Sigmoid colon (tissue), 7 donors: ENCODE data around the gene KRTAP1-1. TPM values are rescaled to one million over a fixed set of nuclear protein-coding genes. Genes with fewer than 3 reads are reported as not detected.
"Not testable (repeated sequence)": the region's sequence is repeated elsewhere in the genome, so short reads cannot be mapped to it uniquely, and the experiment has no call there.

Experiments
- DNase-seq: peaks from one replicate; pipeline ENCODE4 v3.0.0-alpha.2; 2019
- H3K27ac ChIP-seq, 4 donors: fragments of 200-600 bp; sonication (generic); one replicate each; pipeline ENCODE4 v1.5.1; 2016 to 2019; ENCODE audit warnings: mild to moderate bottlenecking in 1 of 4
- H3K27me3 ChIP-seq, 3 donors: fragments of 200-600 bp; sonication (generic); one replicate each; pipeline ENCODE4 v1.5.1; 2019; ENCODE audit warnings: mild to moderate bottlenecking in 1 of 3
- H3K36me3 ChIP-seq, 4 donors: fragments of 200-600 bp; sonication (generic); one replicate each; pipeline ENCODE4 v1.5.1; 2016 to 2019
- H3K4me1 ChIP-seq, 4 donors: fragments of 200-600 bp; sonication (generic); one replicate each; pipeline ENCODE4 v1.5.1; 2017 to 2019
- H3K4me3 ChIP-seq, 4 donors: fragments of 200-600 bp; sonication (generic); one replicate each; pipeline ENCODE4 v1.5.1; 2017 to 2019; ENCODE audit warnings: mild to moderate bottlenecking in 2 of 4, moderate library complexity in 1 of 4
- H3K9me3 ChIP-seq, 4 donors: fragments of 200-600 bp in 3 of 4; sonication (generic) in 3 of 4; one replicate each; pipeline versions ENCODE4 v1.5.1 to v1.6.1; 2013 to 2019
- CTCF ChIP-seq, 4 experiments: fragments of 450-650 bp in 3 of 4; fragments of 200-600 bp in 1 of 4; IDR thresholded peaks; one replicate each; pipeline ENCODE4 v1.5.1; 2016 to 2019; ENCODE audit warnings: antibody characterized with exemption in 4 of 4, mild to moderate bottlenecking in 3 of 4, moderate library complexity in 2 of 4
- EP300 ChIP-seq, 4 donors: sonication (generic); formaldehyde crosslinking; IDR thresholded peaks; one replicate each; pipeline ENCODE4 v1.6.1; 2017; ENCODE audit warnings: antibody characterized with exemption in 4 of 4
- POLR2A ChIP-seq, 2 donors: fragments of 450-650 bp; IDR thresholded peaks; one replicate each; pipeline ENCODE4 v1.6.1; 2016; ENCODE audit warnings: antibody characterized with exemption in 2 of 2, mild to moderate bottlenecking in 2 of 2, moderate library complexity in 2 of 2
- POLR2AphosphoS5 ChIP-seq, 4 donors: sonication (generic); formaldehyde crosslinking; IDR thresholded peaks; one replicate each; pipeline ENCODE4 v1.6.1; 2017; ENCODE audit warnings: antibody characterized with exemption in 4 of 4
- WGBS, 2 donors: extraction: QIAGEN DNeasy Blood & Tissue Kit; methylation state at CpG; one replicate each; pipeline ENCODE4 v1.1.7; 2013; 5-methylcytosine and 5-hydroxymethylcytosine counted together
- intact Hi-C: fragments of 100-400 bp; cut with DNase I; formaldehyde crosslinking; loops from one replicate; pipeline ENCODE4 v1.15.1; 2023
- polyA plus RNA-seq, 3 donors: library from polyadenylated mRNA; stranded (reverse); fragments of 200-250 nt; gene quantifications; one replicate each; pipeline ENCODE4 v1.2.3, GENCODE V29; 2013
- total RNA-seq, 4 donors: library from RNA; depleted of rRNA; stranded (reverse); fragments of >200 nt; gene quantifications; one replicate each; pipeline ENCODE4 v1.1.0, GENCODE V29; 2016
- donor health status: healthy with polysubstance abuse.
- donor health status: Bipolar disorder and iron deficiency.
- donor health status: healthy.

KRTAP1-1 gene
- total and polyA plus RNA-seq, 7 donors: not detected

- Histone ChIP-seq H3K36me3 (no peaks in the 10 kb centered on the region), H3K4me3 (no peak overlapping the region), H3K4me1 (no peaks in the 10 kb centered on the region), H3K27me3 (no peaks in the 10 kb centered on the region), H3K9me3 (no peaks in the 10 kb centered on the region), H3K27ac (no peak overlapping the region)
- no peak for DNase-seq
- TF ChIP-seq POLR2A (IDR thresholded peaks at IDR 0.05): no peak
- TF ChIP-seq CTCF (IDR thresholded peaks at IDR 0.05): no peak
- TF ChIP-seq EP300 (IDR thresholded peaks at IDR 0.05): no peak
- TF ChIP-seq POLR2AphosphoS5 (IDR thresholded peaks at IDR 0.05): no peak
- 34 to 69% methylated on average over 5 of the region's 5 CpGs for WGBS, 2 donors
- intact Hi-C loops: no loop called here
Measured at GRCh38 chr17:41002814-41003213, 38.4 kb downstream of the KRTAP1-1 start.

GRCh38 chr17:41001795-41002194, 39.5 kb downstream of the KRTAP1-1 start:
- intact Hi-C loops: no loop called here
- no peak for DNase-seq
- no peak for TF ChIP-seq POLR2AphosphoS5 (IDR thresholded peaks at IDR 0.05)
- no peak for TF ChIP-seq CTCF (IDR thresholded peaks at IDR 0.05)
- Histone ChIP-seq H3K36me3 (no peaks in the 10 kb centered on the region), H3K4me1 (no peaks in the 10 kb centered on the region), H3K9me3 (no peaks in the 10 kb centered on the region), H3K4me3 (no peak overlapping the region), H3K27ac (no peak overlapping the region), H3K27me3 (no peaks in the 10 kb centered on the region)
- WGBS, 2 donors: 81 to 91% methylated on average over 4 of the region's 4 CpGs

GRCh38 chr17:40999563-40999962, 41.7 kb downstream of the KRTAP1-1 start, which contains the start of gene KRTAP3-2:
TSS of gene KRTAP3-2 (minus strand) at chr17:40999906. CDS start at chr17:40999853, 53 bp downstream.
- intact Hi-C loops, H3K4me3 ChIP-seq, H3K9me3 ChIP-seq, H3K4me1 ChIP-seq, H3K27me3 ChIP-seq, H3K27ac ChIP-seq, H3K36me3 ChIP-seq, DNase-seq: not testable (repeated sequence)
- 84 to 92% methylated on average over 6 of the region's 6 CpGs for WGBS, 2 donors

GRCh38 chr17:40997361-40997760, 43.9 kb downstream of the KRTAP1-1 start:
- H3K27me3 ChIP-seq: no peaks in the 10 kb centered on the region
- H3K4me3 ChIP-seq: no peak overlapping the region
- intact Hi-C loops: no loop called here
- no peaks in the 10 kb centered on the region for H3K36me3 ChIP-seq
- DNase-seq: no peak
- no peaks in the 10 kb centered on the region for H3K9me3 ChIP-seq
- no peak overlapping the region for H3K27ac ChIP-seq
- no peaks in the 10 kb centered on the region for H3K4me1 ChIP-seq
- TF ChIP-seq CTCF (IDR thresholded peaks at IDR 0.05): no peak
- no peak for TF ChIP-seq POLR2AphosphoS5 (IDR thresholded peaks at IDR 0.05)
- TF ChIP-seq EP300 (IDR thresholded peaks at IDR 0.05): no peak
- TF ChIP-seq POLR2A (IDR thresholded peaks at IDR 0.05): no peak
- 80 to 88% methylated on average over 2 of the region's 2 CpGs for WGBS, 2 donors

- Histone ChIP-seq H3K4me3 (no peak overlapping the region), H3K4me1 (no peaks in the 10 kb centered on the region), H3K27me3 (no peaks in the 10 kb centered on the region), H3K9me3 (no peaks in the 10 kb centered on the region), H3K27ac (no peak overlapping the region), H3K36me3 (no peaks in the 10 kb centered on the region)
- intact Hi-C loops: no loop called here
- TF ChIP-seq CTCF (IDR thresholded peaks at IDR 0.05) (no peak), POLR2A (IDR thresholded peaks at IDR 0.05) (no peak), POLR2AphosphoS5 (IDR thresholded peaks at IDR 0.05) (no peak), EP300 (IDR thresholded peaks at IDR 0.05) (no peak)
- DNase-seq: no peak
- WGBS, 2 donors: 82 to 90% methylated on average over 4 of the region's 4 CpGs
Measured at GRCh38 chr17:40996829-40997228, 44.4 kb downstream of the KRTAP1-1 start.
